Effector memory CD4-positive, alpha-beta T cell (primary cell): Measurements from ENCODE around the gene HOXC6.
"Not testable (repeated sequence)": the region's sequence is repeated elsewhere in the genome, so short reads cannot be mapped to it uniquely, and the experiment has no call there.

ENCODE experiments used
- DNase-seq, 3 donors: peaks; one replicate each; pipeline ENCODE4 v3.0.0-alpha.2; 2020
- H3K27ac ChIP-seq: 2 replicates; pipeline ENCODE4 v1.7.0; 2013; ENCODE audit warnings: mild to moderate bottlenecking, low read length, moderate library complexity; ENCODE audit not compliant: insufficient read depth, poor library complexity, severe bottlenecking
- H3K27me3 ChIP-seq: replicated peaks from 2 replicates; pipeline ENCODE4 v1.7.0; 2013; ENCODE audit warnings: mild to moderate bottlenecking, low read length; ENCODE audit not compliant: insufficient read depth, control insufficient read depth, poor library complexity, severe bottlenecking
- H3K36me3 ChIP-seq: 2 replicates; pipeline ENCODE4 v1.7.0; 2013; ENCODE audit warnings: mild to moderate bottlenecking, low read length, moderate library complexity; ENCODE audit not compliant: control insufficient read depth, insufficient read depth
- H3K4me1 ChIP-seq: 2 replicates; pipeline ENCODE4 v1.7.0; 2013; ENCODE audit warnings: low read length, mild to moderate bottlenecking; ENCODE audit not compliant: control insufficient read depth, insufficient read depth, poor library complexity, severe bottlenecking
- H3K4me3 ChIP-seq: 2 replicates; pipeline ENCODE4 v1.7.0; 2013; ENCODE audit warnings: low read length, low read depth, mild to moderate bottlenecking; ENCODE audit not compliant: insufficient read depth, poor library complexity, severe bottlenecking
- H3K9me3 ChIP-seq: 2 replicates; pipeline ENCODE4 v1.7.0; 2013; ENCODE audit warnings: mild to moderate bottlenecking, low read length, moderate library complexity; ENCODE audit not compliant: control insufficient read depth

HOXC6 gene

DNA sequence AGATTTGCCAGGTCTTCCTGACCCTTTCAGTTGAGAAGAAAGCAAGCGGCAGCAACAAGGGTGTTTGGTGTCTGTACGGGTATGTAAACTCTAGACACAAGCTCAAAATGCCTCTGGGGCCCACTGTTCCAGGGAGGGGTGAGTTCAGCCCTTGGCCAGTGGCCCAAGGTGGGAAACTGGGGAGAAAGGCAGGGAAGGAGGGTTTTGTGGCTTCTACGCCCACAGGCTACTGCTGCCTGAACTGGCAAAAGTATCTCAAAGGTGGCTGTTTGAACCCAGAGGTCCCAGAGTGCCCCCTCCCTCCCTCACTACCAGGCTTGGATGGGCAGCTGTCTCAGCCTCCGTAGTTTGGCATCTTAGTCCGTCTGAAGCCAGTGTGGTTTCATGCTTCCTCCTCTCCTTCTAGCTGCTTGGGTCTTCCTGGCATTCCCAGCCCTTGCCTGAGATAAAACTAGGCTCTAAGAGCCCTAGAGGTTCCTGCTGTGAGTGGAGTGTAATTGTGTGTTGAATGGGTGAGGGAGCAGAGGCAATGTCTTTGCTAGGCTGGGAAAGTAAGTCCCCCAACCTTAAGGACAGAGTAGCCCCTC is 10.1 kb downstream of the HOXC6 start:
- no peak overlapping the region for H3K4me3 ChIP-seq
- H3K27ac ChIP-seq, result no peak overlapping the region
- H3K27me3 ChIP-seq, result peaks cover 48% of the 10 kb centered on the region
- no peak for DNase-seq
- peaks cover 10% of the 10 kb centered on the region for H3K4me1 ChIP-seq
- H3K9me3 ChIP-seq, result no peaks in the 10 kb centered on the region
- H3K36me3 ChIP-seq, result no peaks in the 10 kb centered on the region

DNA sequence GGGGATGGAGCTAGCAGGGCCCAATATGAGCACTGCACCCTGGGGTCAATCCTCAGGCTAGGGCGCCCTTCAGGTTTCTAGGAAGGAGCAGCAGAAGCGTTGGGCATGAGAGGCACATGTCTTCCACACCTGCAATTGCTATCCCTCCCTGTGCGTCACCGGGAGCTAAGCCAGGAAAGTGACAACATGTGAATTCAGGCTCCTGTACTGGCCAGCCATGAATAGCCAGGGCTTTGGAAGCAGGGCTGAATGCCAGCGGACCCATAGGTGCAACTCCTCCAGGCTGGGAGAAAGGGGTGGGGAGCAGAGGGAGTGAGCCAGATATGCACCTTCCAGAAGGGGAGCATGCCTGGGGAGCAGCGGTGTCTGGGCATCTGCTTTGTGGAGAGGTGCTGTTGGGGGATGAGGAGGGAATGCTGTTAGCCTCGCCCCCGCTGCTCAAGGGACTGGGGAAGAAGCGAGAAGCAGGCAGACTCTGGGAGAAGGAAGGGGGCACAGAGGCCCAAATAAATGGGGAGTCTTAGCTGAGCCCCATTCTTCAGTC is 10.7 kb downstream of the HOXC6 start:
- Histone ChIP-seq H3K27me3 (peaks cover 44% of the 10 kb centered on the region), H3K4me1 (peaks cover 7% of the 10 kb centered on the region), H3K36me3 (no peaks in the 10 kb centered on the region), H3K4me3 (no peak overlapping the region), H3K9me3 (no peaks in the 10 kb centered on the region), H3K27ac (no peak overlapping the region)
- no peak for DNase-seq

DNA sequence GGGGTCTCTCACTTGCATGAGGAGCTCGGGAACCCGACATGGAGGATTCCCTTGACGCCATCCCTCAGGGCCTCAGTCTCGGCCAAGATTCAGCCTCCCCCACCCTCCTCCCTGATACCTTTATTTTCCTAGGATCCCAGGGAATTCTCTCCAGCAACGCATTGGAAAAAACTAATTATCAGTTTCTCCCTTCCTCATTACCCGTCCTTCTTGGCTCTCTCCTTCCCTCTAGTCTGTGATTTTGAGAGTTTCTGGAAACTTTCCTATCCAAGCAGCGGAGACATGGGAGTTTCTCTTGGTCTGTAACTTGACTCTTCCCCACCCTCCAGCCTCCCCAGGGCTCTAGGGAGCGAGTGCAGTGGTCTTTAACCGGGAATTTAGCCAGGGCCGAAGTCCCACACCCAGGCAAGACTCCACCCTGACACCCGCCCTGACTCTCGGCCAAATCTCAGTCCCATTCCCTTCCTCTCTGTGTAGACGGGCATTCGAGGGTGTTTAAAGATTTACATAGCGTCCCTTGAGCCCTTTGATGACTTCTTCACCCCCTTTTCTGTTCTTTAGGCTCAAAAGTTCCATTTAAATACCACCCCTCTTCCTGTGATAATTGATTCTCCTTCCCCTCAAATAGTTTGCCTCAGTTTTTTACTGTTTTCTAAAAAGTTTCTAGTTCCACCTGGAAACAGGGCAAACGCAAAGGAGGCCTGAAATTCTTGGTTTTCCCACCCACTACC is 11.3 kb downstream of the HOXC6 start:
- Histone ChIP-seq H3K9me3 (no peaks in the 10 kb centered on the region), H3K27me3 (peaks cover 40% of the 10 kb centered on the region), H3K27ac (no peak overlapping the region), H3K36me3 (no peaks in the 10 kb centered on the region), H3K4me3 (no peak overlapping the region), H3K4me1 (peaks cover under 1% of the 10 kb centered on the region)
- no peak for DNase-seq

DNA sequence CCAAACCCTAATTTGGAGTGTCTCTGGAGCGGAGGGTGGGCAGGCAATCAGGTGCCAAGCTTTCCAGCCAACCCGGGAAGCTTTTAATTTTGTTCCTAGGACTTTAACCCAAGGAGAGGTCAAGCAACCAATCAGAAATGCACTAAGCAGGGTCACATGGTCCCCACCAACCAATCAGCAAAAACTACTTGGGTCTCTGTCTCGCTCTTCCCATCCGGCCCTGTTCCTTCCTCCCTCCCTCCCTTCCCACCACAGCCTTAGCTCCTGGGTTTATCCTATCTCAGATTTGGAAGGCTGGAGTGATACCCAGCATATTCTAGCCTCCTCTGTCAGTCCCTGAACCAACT is 11.9 kb downstream of the HOXC6 start:
- DNase-seq, result no peak
- Histone ChIP-seq H3K9me3 (no peaks in the 10 kb centered on the region), H3K27me3 (peaks cover 38% of the 10 kb centered on the region), H3K36me3 (no peaks in the 10 kb centered on the region), H3K4me3 (no peak overlapping the region), H3K27ac (no peak overlapping the region), H3K4me1 (no peaks in the 10 kb centered on the region)

DNA sequence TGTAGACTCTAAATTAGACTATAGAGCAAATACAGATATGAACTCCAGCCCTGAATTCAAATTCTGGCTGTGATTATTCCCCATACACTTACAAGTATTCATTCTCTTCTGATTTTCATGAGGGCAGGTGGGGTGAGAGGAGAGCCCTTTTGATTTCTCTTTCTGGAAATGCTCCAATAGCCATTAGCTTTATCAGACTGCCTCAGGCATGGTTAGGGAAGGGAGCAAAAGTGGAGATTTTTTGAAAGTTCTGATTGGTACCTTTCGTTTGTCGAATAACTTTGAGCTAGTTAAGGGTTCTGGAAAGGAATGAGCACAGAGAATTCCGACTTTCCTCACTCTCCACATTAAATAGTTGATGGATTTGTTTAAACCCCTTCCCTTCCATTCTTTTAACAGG is 12.4 kb downstream of the HOXC6 start:
- no peak overlapping the region for H3K4me3 ChIP-seq
- H3K36me3 ChIP-seq, result no peaks in the 10 kb centered on the region
- H3K9me3 ChIP-seq, result no peaks in the 10 kb centered on the region
- H3K27me3 ChIP-seq, result peaks cover 38% of the 10 kb centered on the region
- DNase-seq, result no peak
- no peaks in the 10 kb centered on the region for H3K4me1 ChIP-seq
- H3K27ac ChIP-seq, result no peak overlapping the region

DNA sequence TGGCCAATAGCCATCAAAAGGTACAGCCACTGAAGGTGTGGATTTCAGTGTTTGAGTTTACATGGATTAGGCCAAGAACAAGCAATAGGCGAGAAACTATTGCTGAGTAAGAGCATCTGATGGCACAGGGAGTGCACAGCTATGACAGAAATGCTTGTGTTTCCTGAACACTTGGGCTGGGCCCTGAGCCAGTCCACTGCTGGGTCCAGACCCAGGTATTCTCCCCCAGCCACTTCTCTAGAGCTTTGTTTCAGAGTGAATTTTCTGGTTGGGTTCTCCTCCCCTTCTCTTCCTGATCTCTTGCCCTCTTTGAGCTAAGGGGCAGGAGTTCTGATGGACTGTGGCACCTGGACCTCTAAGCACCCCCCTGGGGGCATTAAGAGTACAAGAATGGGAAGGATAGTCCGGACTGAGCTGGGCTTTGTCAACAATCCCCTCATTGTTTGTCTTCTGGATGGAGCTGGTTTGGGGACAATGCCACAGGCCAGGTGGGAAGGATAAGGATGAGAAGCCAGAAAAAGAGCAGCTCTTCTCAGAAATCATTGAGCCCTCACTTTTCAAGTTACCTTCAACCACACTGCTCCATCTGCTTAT is 13.0 kb downstream of the HOXC6 start:
- no peak overlapping the region for H3K27ac ChIP-seq
- no peaks in the 10 kb centered on the region for H3K4me1 ChIP-seq
- no peaks in the 10 kb centered on the region for H3K36me3 ChIP-seq
- H3K4me3 ChIP-seq, result no peak overlapping the region
- no peak for DNase-seq
- H3K27me3 ChIP-seq, result peaks cover 39% of the 10 kb centered on the region
- H3K9me3 ChIP-seq, result no peaks in the 10 kb centered on the region

DNA sequence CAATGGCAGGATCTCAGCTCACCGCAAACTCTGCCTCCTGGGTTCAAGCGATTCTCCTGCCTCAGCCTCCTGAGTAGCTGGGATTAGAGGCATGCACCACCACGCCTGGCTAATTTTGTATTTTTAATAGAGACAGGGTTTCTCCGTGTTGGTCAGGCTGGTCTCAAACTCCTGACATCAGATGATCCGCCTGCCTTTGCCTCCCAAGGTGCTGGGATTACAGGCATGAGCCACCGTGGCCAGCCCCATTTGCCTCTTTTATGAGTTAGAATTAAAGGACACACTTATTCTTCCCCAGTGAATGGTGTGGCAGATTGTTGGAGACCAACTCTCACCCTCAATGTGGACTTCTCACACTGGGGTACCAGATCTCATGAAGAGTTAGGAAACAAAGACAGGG is 13.8 kb downstream of the HOXC6 start:
- H3K9me3 ChIP-seq, H3K4me3 ChIP-seq, H3K4me1 ChIP-seq, H3K36me3 ChIP-seq, DNase-seq, H3K27ac ChIP-seq: not testable (repeated sequence)
- peaks cover 43% of the 10 kb centered on the region for H3K27me3 ChIP-seq

DNA sequence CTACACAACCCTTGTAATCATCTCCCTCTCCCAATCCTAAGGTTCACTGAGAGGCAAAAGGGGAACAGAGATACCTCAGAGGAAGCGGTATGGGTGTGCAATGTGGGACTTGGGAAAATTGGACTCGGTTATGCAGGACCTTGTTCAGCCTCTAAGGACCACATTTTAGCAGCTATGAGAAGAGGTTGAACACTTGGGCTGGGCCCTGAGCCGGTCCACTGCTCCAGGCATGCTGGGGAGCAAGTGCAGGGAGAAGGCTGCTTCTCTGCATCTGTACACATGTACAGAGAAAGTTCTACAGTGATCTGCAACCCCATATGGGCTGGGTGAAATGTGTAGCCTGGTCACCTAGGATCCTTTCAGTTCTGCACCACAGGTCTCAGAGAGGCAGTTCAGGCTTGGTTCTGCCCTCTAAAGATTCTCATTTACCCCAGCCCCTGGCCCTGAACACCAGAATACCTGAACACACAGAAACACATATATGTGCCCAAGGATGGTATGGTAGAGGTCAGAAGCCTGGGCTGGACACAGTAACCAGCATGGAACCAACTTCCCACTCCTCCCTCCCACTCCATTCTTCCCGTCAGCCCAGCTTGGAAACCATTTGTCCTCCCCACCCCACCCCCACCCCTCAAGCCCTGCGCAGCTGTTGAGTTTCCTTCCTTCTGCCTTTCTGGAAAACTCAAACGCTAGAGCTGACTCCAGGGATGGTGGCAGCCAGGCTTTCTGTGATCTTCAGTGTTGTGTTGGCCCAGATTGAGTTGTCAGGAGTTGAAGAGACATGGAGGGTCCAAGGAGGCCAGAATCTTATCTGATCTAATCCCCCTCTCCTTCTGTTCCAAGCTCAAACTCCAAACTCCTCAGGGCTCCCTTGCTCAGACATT is 15.0 kb downstream of the HOXC6 start:
- DNase-seq, result no peak
- Histone ChIP-seq H3K4me3 (no peak overlapping the region), H3K27me3 (peaks cover 49% of the 10 kb centered on the region), H3K9me3 (no peaks in the 10 kb centered on the region), H3K36me3 (no peaks in the 10 kb centered on the region), H3K27ac (no peak overlapping the region), H3K4me1 (peaks cover 13% of the 10 kb centered on the region)

DNA sequence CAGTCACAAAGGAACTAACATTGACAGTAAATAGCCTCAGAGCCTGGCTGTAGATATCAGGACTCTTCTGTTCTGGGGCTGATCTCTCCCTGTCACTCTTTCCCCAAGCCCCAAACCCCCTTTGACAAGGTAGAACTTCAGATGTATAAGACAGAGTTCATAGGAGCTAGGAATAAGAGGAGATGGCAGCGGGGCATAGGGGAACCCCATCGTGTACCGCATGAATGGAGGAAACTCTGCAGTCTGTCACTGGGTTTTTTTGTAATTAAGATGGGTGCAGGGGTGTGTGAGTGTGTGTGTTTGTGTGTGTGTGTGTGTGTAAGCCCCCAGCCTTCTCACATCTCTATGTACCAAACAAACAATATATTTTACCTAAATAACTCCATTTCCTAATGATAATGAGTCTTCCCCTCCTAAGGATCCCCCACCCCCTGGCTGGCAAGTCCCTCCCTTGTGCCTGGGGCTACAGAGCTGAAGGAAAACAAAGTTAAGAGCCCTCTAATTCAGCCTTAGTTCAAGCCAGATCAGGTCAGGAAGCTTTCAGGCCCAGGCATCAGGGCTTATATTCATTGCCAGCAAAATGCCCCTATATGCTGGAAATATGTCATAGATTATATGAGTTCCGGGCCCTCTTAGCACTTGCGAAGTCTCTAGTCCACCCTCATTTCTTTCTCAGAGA is 16.3 kb downstream of the HOXC6 start:
- peaks cover 13% of the 10 kb centered on the region for H3K4me1 ChIP-seq
- H3K4me3 ChIP-seq, result no peak overlapping the region
- no peak for DNase-seq
- H3K9me3 ChIP-seq, result no peaks in the 10 kb centered on the region
- no peaks in the 10 kb centered on the region for H3K36me3 ChIP-seq
- H3K27me3 ChIP-seq, result peaks cover 60% of the 10 kb centered on the region
- H3K27ac ChIP-seq, result no peak overlapping the region
